Natural killer cell (primary cell): ENCODE measurements around the gene ZNF124. TPM values are rescaled to one million over a fixed set of nuclear protein-coding genes. Genes with fewer than 3 reads are reported as not detected.

Source experiments
- ATAC-seq, 3 donors: fragments of 150-1000 bp in 2 of 3; fragments of 200-7000 bp in 1 of 3; cut with Tn5 transposase; 1 replicate in 1 of 3; 2 replicates in 2 of 3; pipeline ENCODE4 v1.10.0; 2021; ENCODE audit warnings: mild to moderate bottlenecking in 2 of 3, moderate library complexity in 2 of 3
- DNase-seq, 2 donors: peaks; one replicate each; pipeline versions ENCODE4 v3.0.0 to v3.0.0-alpha.2; 2013 to 2021; ENCODE audit warnings: mixed read lengths in 1 of 2
- H3K27ac ChIP-seq: one replicate; pipeline ENCODE4 v1.5.1; 2013; ENCODE audit warnings: mild to moderate bottlenecking, low read length
- H3K27me3 ChIP-seq: one replicate; pipeline ENCODE4 v1.6.1; 2013; ENCODE audit warnings: low read length; ENCODE audit not compliant: control insufficient read depth, insufficient read depth
- H3K36me3 ChIP-seq: one replicate; pipeline ENCODE4 v1.6.1; 2013; ENCODE audit warnings: low read length; ENCODE audit not compliant: control insufficient read depth, insufficient read depth
- H3K4me1 ChIP-seq: one replicate; pipeline ENCODE4 v1.6.1; 2013; ENCODE audit warnings: low read length; ENCODE audit not compliant: control insufficient read depth, insufficient read depth
- H3K4me3 ChIP-seq: one replicate; pipeline ENCODE4 v1.5.1; 2013; ENCODE audit warnings: low read length
- H3K9me3 ChIP-seq: one replicate; pipeline ENCODE4 v1.6.1; 2013; ENCODE audit warnings: low read length; ENCODE audit not compliant: control insufficient read depth, insufficient read depth
- H3K27ac Mint-ChIP-seq, 2 donors: one replicate each; pipeline ENCODE4 v1.8.0; 2022; ENCODE audit warnings: mild to moderate bottlenecking in 2 of 2, mixed read lengths in 2 of 2, moderate library complexity in 1 of 2
- H3K27me3 Mint-ChIP-seq, 2 donors: one replicate each; pipeline ENCODE4 v1.8.0; 2022; ENCODE audit warnings: low read depth in 2 of 2, mixed read lengths in 2 of 2
- H3K36me3 Mint-ChIP-seq: one replicate; pipeline ENCODE4 v1.8.0; 2022; ENCODE audit warnings: mixed read lengths
- H3K4me1 Mint-ChIP-seq, 2 donors: one replicate each; pipeline ENCODE4 v1.8.0; 2022; ENCODE audit warnings: mixed read lengths in 2 of 2
- H3K4me3 Mint-ChIP-seq: one replicate; pipeline ENCODE4 v1.8.0; 2022; ENCODE audit warnings: mild to moderate bottlenecking, moderate library complexity, mixed read lengths
- H3K9me3 Mint-ChIP-seq, 2 donors: one replicate each; pipeline ENCODE4 v1.8.0; 2022; ENCODE audit warnings: mixed read lengths in 2 of 2
- WGBS: methylation state at CpG from one replicate; pipeline ENCODE4 v1.1.7; 2013; ENCODE audit warnings: missing lambda C conversion rate; ENCODE audit not compliant: insufficient coverage; 5-methylcytosine and 5-hydroxymethylcytosine counted together
- intact Hi-C: fragments of 100-400 bp; cut with micrococcal nuclease; formaldehyde crosslinking; loops from one replicate; pipeline ENCODE4 v1.14.2; 2022
- total RNA-seq, 4 donors: library from RNA; stranded (reverse); fragments of 120-200 nt in 1 of 4; gene quantifications; one replicate each; pipeline versions ENCODE4 v1.2.3 to v1.2.4, GENCODE V29; 2013 to 2022
- TF ChIP-seq, protein P1 (sequence below): fragments of 200-600 bp; IDR thresholded peaks from one replicate; pipeline ENCODE4 v1.8.0; 2022; ENCODE audit warnings: antibody characterized with exemption

Gene ZNF124
- total RNA-seq, 3 donors from 2014 or later (not counting 1 experiment from before 2014, with no cell fraction given), result 22.0 to 50.6 (median 31.2) TPM

DNA sequence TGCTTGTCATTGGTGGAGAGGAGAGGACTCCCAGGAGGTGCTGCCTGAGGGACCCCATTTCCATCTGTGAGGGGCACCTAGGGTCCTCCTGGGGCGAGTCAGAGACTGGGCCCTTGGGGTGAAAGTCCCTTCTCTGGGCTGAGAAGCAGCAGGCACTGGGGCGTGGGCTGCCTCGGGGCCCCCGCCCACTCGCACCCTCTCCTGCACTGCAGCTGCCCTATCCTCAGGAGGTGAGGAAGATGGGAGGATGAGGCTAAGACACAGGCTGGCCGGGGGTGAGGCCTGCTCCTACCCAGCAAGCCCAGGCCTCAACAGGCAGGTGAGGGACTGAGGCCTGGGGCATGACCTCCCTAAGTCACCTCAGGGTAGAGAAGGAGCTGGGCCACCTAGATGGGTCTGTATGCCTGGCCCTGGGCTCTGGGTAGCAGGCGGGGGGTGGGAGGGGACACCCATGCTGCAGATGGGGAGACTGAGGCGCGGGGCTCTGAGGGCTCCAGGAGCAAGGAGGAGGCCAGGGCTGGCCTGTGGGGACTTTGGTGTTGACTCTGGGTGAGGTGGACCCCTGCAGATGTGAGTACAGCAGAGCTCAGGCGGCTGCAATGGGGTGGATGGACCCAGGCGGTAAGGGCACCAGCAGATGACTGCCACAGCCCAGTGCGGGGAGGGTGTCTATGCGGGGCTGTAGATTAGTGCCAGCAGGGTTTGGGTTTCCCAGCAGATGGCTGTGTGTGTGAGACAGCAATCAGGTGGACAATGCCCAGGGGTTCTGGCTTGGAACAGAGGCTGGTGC is 57.3 kb downstream of the ZNF124 start:
- Histone ChIP-seq H3K27me3 (peaks cover 19% of the 10 kb centered on the region), H3K4me3 (no peak overlapping the region), H3K36me3 (no peaks in the 10 kb centered on the region), H3K4me1 (peaks cover 16% of the 10 kb centered on the region), H3K27ac (no peak overlapping the region), H3K9me3 (no peaks in the 10 kb centered on the region)
- peak in 1 of 3 donors; percentile 33 for ATAC-seq
- Mint-ChIP-seq H3K27me3 (peaks cover 14 to 15% of the 10 kb centered on the region in 2 donors), H3K4me3 (no peak overlapping the region), H3K36me3 (no peaks in the 10 kb centered on the region), H3K9me3 (no peaks in the 10 kb centered on the region), H3K4me1 (peaks cover 7 to 10% of the 10 kb centered on the region in 2 donors), H3K27ac (peak overlapping the region in 1 of 2 donors; percentile 78)
- TF ChIP-seq, protein P1, sequence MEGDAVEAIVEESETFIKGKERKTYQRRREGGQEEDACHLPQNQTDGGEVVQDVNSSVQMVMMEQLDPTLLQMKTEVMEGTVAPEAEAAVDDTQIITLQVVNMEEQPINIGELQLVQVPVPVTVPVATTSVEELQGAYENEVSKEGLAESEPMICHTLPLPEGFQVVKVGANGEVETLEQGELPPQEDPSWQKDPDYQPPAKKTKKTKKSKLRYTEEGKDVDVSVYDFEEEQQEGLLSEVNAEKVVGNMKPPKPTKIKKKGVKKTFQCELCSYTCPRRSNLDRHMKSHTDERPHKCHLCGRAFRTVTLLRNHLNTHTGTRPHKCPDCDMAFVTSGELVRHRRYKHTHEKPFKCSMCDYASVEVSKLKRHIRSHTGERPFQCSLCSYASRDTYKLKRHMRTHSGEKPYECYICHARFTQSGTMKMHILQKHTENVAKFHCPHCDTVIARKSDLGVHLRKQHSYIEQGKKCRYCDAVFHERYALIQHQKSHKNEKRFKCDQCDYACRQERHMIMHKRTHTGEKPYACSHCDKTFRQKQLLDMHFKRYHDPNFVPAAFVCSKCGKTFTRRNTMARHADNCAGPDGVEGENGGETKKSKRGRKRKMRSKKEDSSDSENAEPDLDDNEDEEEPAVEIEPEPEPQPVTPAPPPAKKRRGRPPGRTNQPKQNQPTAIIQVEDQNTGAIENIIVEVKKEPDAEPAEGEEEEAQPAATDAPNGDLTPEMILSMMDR, result no peak
- DNase-seq, result no peak
- WGBS, result 95% methylated on average over 13 of the region's 13 CpGs
- intact Hi-C loops, result loop anchor here (5.0 kb wide), 1 partner anchor 418 kb away; no protein-coding TSS in a partner anchor

DNA sequence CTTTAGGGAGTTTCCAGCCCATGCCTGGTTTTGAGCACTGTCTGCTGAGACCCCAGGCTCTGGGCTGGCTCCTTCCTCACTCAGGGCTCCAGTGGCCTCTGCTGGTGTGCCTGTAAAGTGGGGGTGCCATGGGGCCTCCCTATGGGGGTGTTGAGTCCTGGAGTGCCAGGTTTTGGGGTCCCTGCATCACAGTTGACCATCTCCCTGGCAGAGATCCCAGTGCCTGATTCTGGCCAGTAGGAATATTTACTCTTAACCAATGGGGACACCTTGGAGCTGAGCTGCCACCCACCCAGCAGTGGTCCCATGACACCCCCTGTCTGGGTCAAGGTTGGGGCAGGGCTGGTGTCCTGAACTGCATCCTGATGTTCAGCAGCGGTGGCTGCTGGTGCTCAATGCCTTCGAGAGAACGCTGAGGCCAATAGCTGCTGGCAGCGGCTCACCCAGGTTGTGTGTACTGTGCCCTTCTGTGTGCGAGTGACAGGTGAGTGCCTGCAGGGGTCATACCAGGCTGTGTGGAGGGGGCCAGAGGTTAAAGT is 58.0 kb downstream of the ZNF124 start:
- H3K36me3 Mint-ChIP-seq, result no peaks in the 10 kb centered on the region
- H3K4me1 Mint-ChIP-seq, result peaks cover 7 to 10% of the 10 kb centered on the region in 2 donors
- no peaks in the 10 kb centered on the region for H3K9me3 Mint-ChIP-seq
- no peak for ATAC-seq
- no peak for DNase-seq
- H3K27ac Mint-ChIP-seq, result no peak overlapping the region
- peaks cover 16% of the 10 kb centered on the region for H3K4me1 ChIP-seq
- peaks cover 25% of the 10 kb centered on the region for H3K27me3 ChIP-seq
- 95% methylated on average over 5 of the region's 5 CpGs for WGBS
- peaks cover 21 to 22% of the 10 kb centered on the region in 2 donors for H3K27me3 Mint-ChIP-seq
- H3K36me3 ChIP-seq, result no peaks in the 10 kb centered on the region
- no peak overlapping the region for H3K27ac ChIP-seq
- no peak overlapping the region for H3K4me3 Mint-ChIP-seq
- intact Hi-C loops, result loop anchor here (5.0 kb wide), 1 partner anchor 418 kb away; no protein-coding TSS in a partner anchor
- H3K4me3 ChIP-seq, result no peak overlapping the region
- no peaks in the 10 kb centered on the region for H3K9me3 ChIP-seq
- TF ChIP-seq, protein P1, result no peak

DNA sequence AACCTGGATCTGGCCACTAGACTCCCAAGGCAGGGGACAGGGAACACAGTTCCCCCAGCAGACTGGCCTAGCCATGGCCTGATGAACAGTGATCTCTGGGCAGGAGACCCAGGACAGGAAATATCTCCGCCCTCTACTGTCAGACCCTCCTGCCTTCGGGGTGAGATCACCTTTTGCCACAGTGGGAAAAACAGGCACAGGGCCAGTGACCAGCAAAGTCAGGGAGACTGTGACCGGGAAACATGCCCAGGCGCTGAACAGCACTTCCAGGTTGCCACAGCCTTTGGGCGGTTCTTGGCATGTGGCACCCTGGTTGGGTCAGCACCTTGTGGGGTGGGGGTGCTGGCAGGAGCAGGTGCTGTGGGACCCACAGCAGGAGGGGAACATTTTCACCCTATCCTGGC is 58.7 kb downstream of the ZNF124 start:
- H3K27ac Mint-ChIP-seq, result no peak overlapping the region
- no peak overlapping the region for H3K4me3 Mint-ChIP-seq
- no peaks in the 10 kb centered on the region for H3K36me3 ChIP-seq
- H3K36me3 Mint-ChIP-seq, result no peaks in the 10 kb centered on the region
- H3K9me3 ChIP-seq, result no peaks in the 10 kb centered on the region
- H3K9me3 Mint-ChIP-seq, result no peaks in the 10 kb centered on the region
- peaks cover 7 to 10% of the 10 kb centered on the region in 2 donors for H3K4me1 Mint-ChIP-seq
- H3K27me3 Mint-ChIP-seq, result peaks cover 28 to 29% of the 10 kb centered on the region in 2 donors
- DNase-seq, result no peak
- H3K4me1 ChIP-seq, result peaks cover 16% of the 10 kb centered on the region
- ATAC-seq, result no peak
- 90% methylated on average over 5 of the region's 5 CpGs for WGBS
- no peak overlapping the region for H3K27ac ChIP-seq
- TF ChIP-seq, protein P1, result no peak
- H3K4me3 ChIP-seq, result no peak overlapping the region
- H3K27me3 ChIP-seq, result peaks cover 25% of the 10 kb centered on the region
- intact Hi-C loops, result loop anchor here (5.0 kb wide), 1 partner anchor 419 kb away; no protein-coding TSS in a partner anchor
